ENCODE data around the gene ZNF627.

DNA sequence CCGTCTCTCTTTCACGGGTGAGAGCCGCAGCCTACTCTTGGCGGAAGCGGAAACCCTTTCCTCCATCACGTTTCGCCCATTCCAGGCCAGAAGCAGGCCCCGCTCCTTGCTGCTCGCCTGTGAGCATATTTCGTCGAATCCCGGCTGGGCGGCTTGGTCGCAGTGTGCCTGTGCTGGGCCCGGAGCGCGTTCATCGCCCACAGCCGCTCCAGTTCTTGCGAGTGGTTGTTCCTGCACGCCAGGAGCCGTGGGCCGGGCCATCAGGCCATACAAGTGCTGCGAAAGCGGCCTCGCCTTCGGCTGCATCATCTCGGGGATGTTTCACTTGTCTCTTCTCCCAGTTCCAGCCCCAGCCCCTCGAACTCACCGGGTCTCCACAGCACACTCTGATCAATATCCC, 65.0 kb downstream of the ZNF627 start:
- no peak for TF ChIP-seq KLF16 (tag by site-specific recombination; IDR thresholded peaks at IDR 0.05)
- no peak for TF ChIP-seq ZBTB1 (tag by site-specific recombination; IDR thresholded peaks at IDR 0.05)
- TF ChIP-seq, protein P1, sequence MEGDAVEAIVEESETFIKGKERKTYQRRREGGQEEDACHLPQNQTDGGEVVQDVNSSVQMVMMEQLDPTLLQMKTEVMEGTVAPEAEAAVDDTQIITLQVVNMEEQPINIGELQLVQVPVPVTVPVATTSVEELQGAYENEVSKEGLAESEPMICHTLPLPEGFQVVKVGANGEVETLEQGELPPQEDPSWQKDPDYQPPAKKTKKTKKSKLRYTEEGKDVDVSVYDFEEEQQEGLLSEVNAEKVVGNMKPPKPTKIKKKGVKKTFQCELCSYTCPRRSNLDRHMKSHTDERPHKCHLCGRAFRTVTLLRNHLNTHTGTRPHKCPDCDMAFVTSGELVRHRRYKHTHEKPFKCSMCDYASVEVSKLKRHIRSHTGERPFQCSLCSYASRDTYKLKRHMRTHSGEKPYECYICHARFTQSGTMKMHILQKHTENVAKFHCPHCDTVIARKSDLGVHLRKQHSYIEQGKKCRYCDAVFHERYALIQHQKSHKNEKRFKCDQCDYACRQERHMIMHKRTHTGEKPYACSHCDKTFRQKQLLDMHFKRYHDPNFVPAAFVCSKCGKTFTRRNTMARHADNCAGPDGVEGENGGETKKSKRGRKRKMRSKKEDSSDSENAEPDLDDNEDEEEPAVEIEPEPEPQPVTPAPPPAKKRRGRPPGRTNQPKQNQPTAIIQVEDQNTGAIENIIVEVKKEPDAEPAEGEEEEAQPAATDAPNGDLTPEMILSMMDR (tag by site-specific recombination; IDR thresholded peaks at IDR 0.05): no peak
- TF ChIP-seq, protein P2, sequence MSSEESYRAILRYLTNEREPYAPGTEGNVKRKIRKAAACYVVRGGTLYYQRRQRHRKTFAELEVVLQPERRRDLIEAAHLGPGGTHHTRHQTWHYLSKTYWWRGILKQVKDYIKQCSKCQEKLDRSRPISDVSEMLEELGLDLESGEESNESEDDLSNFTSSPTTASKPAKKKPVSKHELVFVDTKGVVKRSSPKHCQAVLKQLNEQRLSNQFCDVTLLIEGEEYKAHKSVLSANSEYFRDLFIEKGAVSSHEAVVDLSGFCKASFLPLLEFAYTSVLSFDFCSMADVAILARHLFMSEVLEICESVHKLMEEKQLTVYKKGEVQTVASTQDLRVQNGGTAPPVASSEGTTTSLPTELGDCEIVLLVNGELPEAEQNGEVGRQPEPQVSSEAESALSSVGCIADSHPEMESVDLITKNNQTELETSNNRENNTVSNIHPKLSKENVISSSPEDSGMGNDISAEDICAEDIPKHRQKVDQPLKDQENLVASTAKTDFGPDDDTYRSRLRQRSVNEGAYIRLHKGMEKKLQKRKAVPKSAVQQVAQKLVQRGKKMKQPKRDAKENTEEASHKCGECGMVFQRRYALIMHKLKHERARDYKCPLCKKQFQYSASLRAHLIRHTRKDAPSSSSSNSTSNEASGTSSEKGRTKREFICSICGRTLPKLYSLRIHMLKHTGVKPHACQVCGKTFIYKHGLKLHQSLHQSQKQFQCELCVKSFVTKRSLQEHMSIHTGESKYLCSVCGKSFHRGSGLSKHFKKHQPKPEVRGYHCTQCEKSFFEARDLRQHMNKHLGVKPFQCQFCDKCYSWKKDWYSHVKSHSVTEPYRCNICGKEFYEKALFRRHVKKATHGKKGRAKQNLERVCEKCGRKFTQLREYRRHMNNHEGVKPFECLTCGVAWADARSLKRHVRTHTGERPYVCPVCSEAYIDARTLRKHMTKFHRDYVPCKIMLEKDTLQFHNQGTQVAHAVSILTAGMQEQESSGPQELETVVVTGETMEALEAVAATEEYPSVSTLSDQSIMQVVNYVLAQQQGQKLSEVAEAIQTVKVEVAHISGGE (tag by site-specific recombination; conservative IDR thresholded peaks at IDR 0.05; ENCODE audit: low read depth): no peak
- TF ChIP-seq ZNF148 (tag by site-specific recombination; IDR thresholded peaks at IDR 0.05; ENCODE audit: borderline replicate concordance): no peak
- TF ChIP-seq PRDM4 (tag by site-specific recombination; IDR thresholded peaks at IDR 0.05): no peak
- no peak for TF ChIP-seq YY2 (tag by site-specific recombination; IDR thresholded peaks at IDR 0.05)
